ENCODE measurements around the gene TMEM8B. TPM values are rescaled to one million over a fixed set of nuclear protein-coding genes. Genes with fewer than 3 reads are reported as not detected.

Gene TMEM8B
- total and polyA plus RNA-seq, 2 of the 8 experiments (the other 6 are each of a cell fraction or from before 2014, with no cell fraction given), result 7.5 to 10.4 TPM

DNA sequence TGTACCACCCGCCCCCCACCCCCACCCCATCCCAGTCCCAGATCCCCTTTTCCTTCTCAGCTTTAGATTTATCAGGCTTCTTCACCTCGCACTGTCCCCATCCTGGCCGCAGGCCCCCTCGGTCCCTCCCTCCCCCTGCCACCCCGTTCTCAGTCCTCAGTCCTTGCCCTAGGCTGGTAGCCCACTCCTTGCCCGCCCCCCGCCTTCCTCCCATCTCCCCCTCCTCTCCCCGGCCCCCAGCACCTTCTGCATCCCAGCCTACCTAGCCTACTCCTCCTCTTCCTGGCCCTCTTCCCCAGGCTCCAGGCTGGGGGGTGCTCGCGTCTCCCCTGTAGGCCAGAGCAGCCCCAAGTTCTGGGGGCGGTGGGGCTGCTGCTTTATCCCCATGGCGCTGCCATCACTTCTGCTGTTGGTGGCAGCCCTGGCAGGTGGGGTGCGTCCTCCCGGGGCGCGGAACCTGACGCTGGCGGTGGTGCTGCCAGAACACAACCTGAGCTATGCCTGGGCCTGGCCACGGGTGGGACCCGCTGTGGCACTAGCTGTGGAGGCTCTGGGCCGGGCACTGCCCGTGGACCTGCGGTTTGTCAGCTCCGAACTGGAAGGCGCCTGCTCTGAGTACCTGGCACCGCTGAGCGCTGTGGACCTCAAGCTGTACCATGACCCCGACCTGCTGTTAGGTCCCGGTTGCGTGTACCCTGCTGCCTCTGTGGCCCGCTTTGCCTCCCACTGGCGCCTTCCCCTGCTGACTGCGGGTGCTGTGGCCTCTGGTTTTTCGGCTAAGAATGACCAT, 36.8 kb upstream of the TMEM8B start (continued):
- no peak for TF ChIP-seq ASH2L (IDR thresholded peaks at IDR 0.05; ENCODE audit: low read length)
- no peak for TF ChIP-seq SIN3A (conservative IDR thresholded peaks at IDR 0.05 in 1 of 2, IDR thresholded peaks at IDR 0.05 in 1 of 2; ENCODE audit: low read depth in 1 of 2, low read length in 2 of 2)
- no peak for TF ChIP-seq RBBP5 (IDR thresholded peaks at IDR 0.05; ENCODE audit: borderline replicate concordance, low read depth, low read length)
- no peak for TF ChIP-seq SIX5 (IDR thresholded peaks at IDR 0.05; ENCODE audit: low read depth, low read length)
- no peak for TF ChIP-seq SP2 (IDR thresholded peaks at IDR 0.05; ENCODE audit: low read length)
- no peak for TF ChIP-seq GTF2F1 (IDR thresholded peaks at IDR 0.05; ENCODE audit: borderline replicate concordance, low read depth, low read length)
- TF ChIP-seq RAD21 (IDR thresholded peaks at IDR 0.05 in 1 of 2, conservative IDR thresholded peaks at IDR 0.05 in 1 of 2; ENCODE audit: low read depth in 2 of 2, low read length in 2 of 2), result no peak
